DND-41 (cell line): ENCODE data around the gene ABI3BP.

Source experiments
- EZH2 ChIP-seq: IDR thresholded peaks from 3 replicates; pipeline ENCODE4 v1.6.1; 2012; ENCODE audit warnings: borderline replicate concordance, low read depth, mild to moderate bottlenecking, moderate library complexity, low read length, inconsistent platforms; ENCODE audit not compliant: severe bottlenecking
- TF ChIP-seq, protein P1 (sequence below): IDR thresholded peaks from 2 replicates; pipeline ENCODE4 v1.5.1; 2012; ENCODE audit warnings: borderline replicate concordance, low read length, moderate library complexity, mild to moderate bottlenecking; ENCODE audit not compliant: poor library complexity, severe bottlenecking; ENCODE audit errors: extremely low read depth

GRCh38 chr3:100813828-100814227, 179.4 kb downstream of the ABI3BP start:
- TF ChIP-seq, protein P1, sequence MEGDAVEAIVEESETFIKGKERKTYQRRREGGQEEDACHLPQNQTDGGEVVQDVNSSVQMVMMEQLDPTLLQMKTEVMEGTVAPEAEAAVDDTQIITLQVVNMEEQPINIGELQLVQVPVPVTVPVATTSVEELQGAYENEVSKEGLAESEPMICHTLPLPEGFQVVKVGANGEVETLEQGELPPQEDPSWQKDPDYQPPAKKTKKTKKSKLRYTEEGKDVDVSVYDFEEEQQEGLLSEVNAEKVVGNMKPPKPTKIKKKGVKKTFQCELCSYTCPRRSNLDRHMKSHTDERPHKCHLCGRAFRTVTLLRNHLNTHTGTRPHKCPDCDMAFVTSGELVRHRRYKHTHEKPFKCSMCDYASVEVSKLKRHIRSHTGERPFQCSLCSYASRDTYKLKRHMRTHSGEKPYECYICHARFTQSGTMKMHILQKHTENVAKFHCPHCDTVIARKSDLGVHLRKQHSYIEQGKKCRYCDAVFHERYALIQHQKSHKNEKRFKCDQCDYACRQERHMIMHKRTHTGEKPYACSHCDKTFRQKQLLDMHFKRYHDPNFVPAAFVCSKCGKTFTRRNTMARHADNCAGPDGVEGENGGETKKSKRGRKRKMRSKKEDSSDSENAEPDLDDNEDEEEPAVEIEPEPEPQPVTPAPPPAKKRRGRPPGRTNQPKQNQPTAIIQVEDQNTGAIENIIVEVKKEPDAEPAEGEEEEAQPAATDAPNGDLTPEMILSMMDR, result no peak
- TF ChIP-seq EZH2, result no peak
